ENCODE results near the gene SMPD3. TPM values are rescaled to one million over a fixed set of nuclear protein-coding genes. Genes with fewer than 3 reads are reported as not detected.

Gene SMPD3
- total RNA-seq, 2 donors from 2014 or later = 0.19 TPM; not detected in 1

- no peak overlapping the region for H3K27ac Mint-ChIP-seq
- no peak overlapping the region for H3K4me3 Mint-ChIP-seq
- H3K4me1 Mint-ChIP-seq (ENCODE audit: low read depth) = no peaks in the 10 kb centered on the region
- DNase-seq (no peak), ATAC-seq (replicated peaks in 1 of 2) (no peak)
- no peaks in the 10 kb centered on the region for H3K9me3 Mint-ChIP-seq
- H3K36me3 Mint-ChIP-seq (ENCODE audit: insufficient read depth in 2 of 2) = peaks cover 19 to 24% of the 10 kb centered on the region in 2 donors
- H3K27me3 Mint-ChIP-seq (ENCODE audit: low read depth) = no peaks in the 10 kb centered on the region
Observed at GRCh38 chr16:68339214-68339613, 109.1 kb downstream of the SMPD3 start.

DNA sequence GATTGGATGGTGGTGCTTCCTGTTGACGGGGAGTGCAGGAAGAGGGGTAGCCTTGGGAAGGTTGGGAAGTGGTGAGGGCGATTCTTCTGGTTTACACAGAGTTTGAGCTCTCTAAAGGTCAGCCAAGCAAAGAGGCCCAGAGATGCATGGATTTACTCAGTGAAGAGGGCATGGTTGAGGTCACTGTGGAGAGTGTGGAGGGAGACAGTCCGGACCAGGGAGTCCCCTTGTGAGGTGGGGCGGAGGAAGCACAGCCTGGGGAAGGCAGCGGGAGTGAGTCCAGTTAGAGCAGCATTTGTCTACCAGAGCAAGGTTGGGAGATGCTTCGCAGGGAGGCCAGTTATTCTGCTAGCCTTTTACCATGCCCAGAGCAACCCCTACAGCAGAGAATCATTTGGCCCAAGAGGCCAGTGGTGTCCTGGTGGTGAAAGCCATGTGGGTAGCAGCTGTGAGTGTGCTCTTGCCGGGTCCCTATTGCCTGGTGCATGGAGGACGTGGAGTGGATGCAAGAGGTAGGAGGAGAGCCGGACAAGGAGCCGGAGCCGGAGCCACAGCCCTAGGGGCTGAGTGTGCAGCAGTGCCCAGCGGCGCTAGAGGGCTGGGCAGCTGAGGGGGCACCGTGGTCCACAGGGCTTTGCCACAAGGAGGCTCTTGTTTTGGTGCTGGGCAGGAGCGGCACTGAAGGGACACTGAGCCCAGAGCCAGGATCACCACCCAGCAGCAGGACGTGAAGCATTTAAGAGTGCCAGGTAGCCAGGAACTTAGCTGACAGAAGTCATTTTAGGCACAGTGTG, 109.8 kb downstream of the SMPD3 start:
- Mint-ChIP-seq H3K27me3 (ENCODE audit: low read depth) (no peaks in the 10 kb centered on the region), H3K36me3 (ENCODE audit: insufficient read depth in 2 of 2) (peaks cover 20 to 25% of the 10 kb centered on the region in 2 donors), H3K9me3 (no peaks in the 10 kb centered on the region), H3K27ac (no peak overlapping the region), H3K4me1 (ENCODE audit: low read depth) (no peaks in the 10 kb centered on the region), H3K4me3 (no peak overlapping the region)
- DNase-seq = no peak
- no peak for ATAC-seq (replicated peaks in 1 of 2)

GRCh38 chr16:68335175-68335574, 113.1 kb downstream of the SMPD3 start:
- Mint-ChIP-seq H3K27ac (peak overlapping the region; percentile 31), H3K9me3 (no peaks in the 10 kb centered on the region), H3K4me1 (ENCODE audit: low read depth) (peaks cover 17% of the 10 kb centered on the region), H3K27me3 (ENCODE audit: low read depth) (no peaks in the 10 kb centered on the region), H3K4me3 (no peak overlapping the region), H3K36me3 (ENCODE audit: insufficient read depth in 2 of 2) (peaks cover 17 to 25% of the 10 kb centered on the region in 2 donors)
- DNase-seq (no peak), ATAC-seq (replicated peaks in 1 of 2) (no peak)

- DNase-seq (no peak), ATAC-seq (replicated peaks in 1 of 2) (peak in 1 of 2 donors; percentile 8)
- Mint-ChIP-seq H3K4me3 (peak overlapping the region in 1 of 2 donors; percentile 16), H3K9me3 (no peaks in the 10 kb centered on the region), H3K27ac (peak overlapping the region; percentile 25), H3K4me1 (ENCODE audit: low read depth) (peaks cover 30% of the 10 kb centered on the region), H3K27me3 (ENCODE audit: low read depth) (no peaks in the 10 kb centered on the region), H3K36me3 (ENCODE audit: insufficient read depth in 2 of 2) (peaks cover 9 to 24% of the 10 kb centered on the region in 2 donors)
Observed at GRCh38 chr16:68332411-68333121, 115.7 kb downstream of the SMPD3 start.

- DNase-seq (no peak), ATAC-seq (replicated peaks in 1 of 2) (no peak)
- H3K4me3 Mint-ChIP-seq = no peak overlapping the region
- H3K4me1 Mint-ChIP-seq (ENCODE audit: low read depth) = peaks cover 36% of the 10 kb centered on the region
- H3K36me3 Mint-ChIP-seq (ENCODE audit: insufficient read depth in 2 of 2) = peaks cover 8 to 22% of the 10 kb centered on the region in 2 donors
- H3K27ac Mint-ChIP-seq = peak overlapping the region; percentile 25
- no peaks in the 10 kb centered on the region for H3K9me3 Mint-ChIP-seq
- no peaks in the 10 kb centered on the region for H3K27me3 Mint-ChIP-seq (ENCODE audit: low read depth)
Observed at GRCh38 chr16:68331879-68332410, 116.4 kb downstream of the SMPD3 start.

DNA sequence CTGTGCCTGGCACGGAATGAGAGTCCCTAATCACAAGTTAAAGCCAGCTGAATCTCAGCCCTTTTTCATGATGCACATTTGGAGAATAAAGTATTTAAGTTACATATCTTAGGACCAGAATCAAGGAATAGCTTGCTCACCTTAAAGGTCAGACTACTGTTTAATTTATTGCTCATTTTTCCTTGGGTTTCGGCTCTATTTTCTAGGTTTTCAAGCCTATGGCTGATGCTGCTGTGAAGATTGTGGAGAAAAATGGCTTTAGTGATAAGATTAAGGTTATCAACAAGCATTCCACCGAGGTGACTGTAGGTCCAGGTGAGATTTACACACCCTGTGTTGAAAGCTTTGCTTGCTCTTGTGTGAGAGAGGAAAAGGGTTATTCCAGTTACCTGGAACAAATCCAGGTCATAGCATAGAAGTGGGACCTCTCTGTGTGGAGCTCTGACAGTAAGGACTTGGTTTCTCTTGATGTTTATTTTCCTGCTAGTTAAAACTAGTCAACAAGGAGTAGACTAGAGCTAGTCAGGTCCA, 119.4 kb downstream of the SMPD3 start:
- ATAC-seq (replicated peaks in 1 of 2) (no peak), DNase-seq (no peak)
- Mint-ChIP-seq H3K4me3 (no peak overlapping the region), H3K4me1 (ENCODE audit: low read depth) (peaks cover 39% of the 10 kb centered on the region), H3K9me3 (no peaks in the 10 kb centered on the region), H3K27ac (no peak overlapping the region), H3K36me3 (ENCODE audit: insufficient read depth in 2 of 2) (peaks cover 5 to 25% of the 10 kb centered on the region in 2 donors), H3K27me3 (ENCODE audit: low read depth) (no peaks in the 10 kb centered on the region)

GRCh38 chr16:68328151-68328859, 120.0 kb downstream of the SMPD3 start:
- ATAC-seq (replicated peaks in 1 of 2) (peak; percentile 98 to 99), DNase-seq (peak; percentile 81 to 83)
- Mint-ChIP-seq H3K27ac (no peak overlapping the region), H3K4me1 (ENCODE audit: low read depth) (peaks cover 39% of the 10 kb centered on the region), H3K4me3 (no peak overlapping the region), H3K9me3 (no peaks in the 10 kb centered on the region), H3K36me3 (ENCODE audit: insufficient read depth in 2 of 2) (peaks cover 5 to 29% of the 10 kb centered on the region in 2 donors), H3K27me3 (ENCODE audit: low read depth) (no peaks in the 10 kb centered on the region)

DNA sequence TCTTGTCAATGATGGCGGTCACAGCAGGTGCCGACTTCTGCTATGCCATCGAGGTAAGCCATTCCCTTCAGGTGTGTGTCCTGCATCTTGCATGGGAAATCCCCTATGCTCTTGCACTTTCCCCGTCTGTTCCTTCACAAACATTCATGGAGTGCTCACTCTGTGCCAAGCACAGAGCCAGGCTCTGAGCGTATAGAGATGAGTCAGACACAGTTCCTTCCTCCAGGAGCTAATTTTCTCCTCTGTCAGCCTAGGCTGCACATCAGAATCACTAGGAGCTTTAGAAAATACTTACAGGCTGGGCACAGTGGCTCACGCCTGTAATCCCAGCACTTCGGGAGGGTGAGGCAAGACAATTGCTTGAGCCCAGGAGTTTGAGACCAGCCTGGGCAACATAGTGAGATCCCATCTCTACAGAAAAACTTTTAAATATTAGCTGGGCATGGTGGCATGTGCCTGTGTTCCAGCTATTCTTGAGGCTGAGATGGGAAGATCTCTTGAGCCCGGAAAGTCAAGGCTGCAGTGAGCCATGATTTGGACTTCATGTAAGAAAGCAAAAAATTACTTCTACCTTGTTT, 123.4 kb downstream of the SMPD3 start:
- no peaks in the 10 kb centered on the region for H3K9me3 Mint-ChIP-seq
- ATAC-seq (replicated peaks in 1 of 2) (no peak), DNase-seq (no peak)
- H3K4me1 Mint-ChIP-seq (ENCODE audit: low read depth) = peaks cover 27% of the 10 kb centered on the region
- H3K27me3 Mint-ChIP-seq (ENCODE audit: low read depth) = no peaks in the 10 kb centered on the region
- no peak overlapping the region for H3K27ac Mint-ChIP-seq
- peaks cover 2 to 26% of the 10 kb centered on the region in 2 donors for H3K36me3 Mint-ChIP-seq (ENCODE audit: insufficient read depth in 2 of 2)
- no peak overlapping the region for H3K4me3 Mint-ChIP-seq

DNA sequence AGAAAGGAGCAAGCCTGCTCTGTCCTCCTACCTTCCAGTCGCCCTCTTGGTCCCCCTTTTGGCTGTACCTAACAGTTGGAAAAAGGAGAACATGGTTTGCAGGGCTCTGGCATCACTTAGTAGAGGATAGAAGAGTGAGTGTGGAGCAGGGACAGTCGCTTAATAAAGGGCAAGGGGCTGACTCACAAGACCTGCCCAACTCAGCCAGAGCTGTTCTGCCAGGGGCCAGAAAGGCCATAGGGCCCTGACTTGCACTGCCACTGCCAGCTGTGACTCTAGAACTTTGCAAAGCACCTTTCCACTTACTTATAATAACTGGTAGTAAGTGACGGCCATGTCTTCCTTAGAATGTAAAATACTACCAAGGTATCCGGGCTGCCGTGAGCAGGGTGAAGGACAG, 124.0 kb downstream of the SMPD3 start:
- no peak for ATAC-seq (replicated peaks in 1 of 2)
- no peaks in the 10 kb centered on the region for H3K9me3 Mint-ChIP-seq
- no peak overlapping the region for H3K4me3 Mint-ChIP-seq
- H3K36me3 Mint-ChIP-seq (ENCODE audit: insufficient read depth in 2 of 2) = peaks cover 2 to 28% of the 10 kb centered on the region in 2 donors
- DNase-seq = no peak
- no peak overlapping the region for H3K27ac Mint-ChIP-seq
- H3K4me1 Mint-ChIP-seq (ENCODE audit: low read depth) = peaks cover 33% of the 10 kb centered on the region
- H3K27me3 Mint-ChIP-seq (ENCODE audit: low read depth) = no peaks in the 10 kb centered on the region

GRCh38 chr16:68319185-68319908, 129.0 kb downstream of the SMPD3 start:
- Mint-ChIP-seq H3K27ac (peak overlapping the region; percentile 72), H3K4me1 (ENCODE audit: low read depth) (peaks cover 26% of the 10 kb centered on the region), H3K4me3 (peak overlapping the region; percentile 59 to 71), H3K36me3 (ENCODE audit: insufficient read depth in 2 of 2) (peaks cover 1 to 28% of the 10 kb centered on the region in 2 donors), H3K27me3 (ENCODE audit: low read depth) (no peaks in the 10 kb centered on the region), H3K9me3 (no peaks in the 10 kb centered on the region)
- ATAC-seq (replicated peaks in 1 of 2) (peak; percentile 100), DNase-seq (peak; percentile 77 to 79)

- DNase-seq (no peak), ATAC-seq (replicated peaks in 1 of 2) (no peak)
- Mint-ChIP-seq H3K27ac (no peak overlapping the region), H3K4me1 (ENCODE audit: low read depth) (peaks cover 39% of the 10 kb centered on the region), H3K9me3 (no peaks in the 10 kb centered on the region), H3K4me3 (peak overlapping the region; percentile 9 to 39), H3K36me3 (ENCODE audit: insufficient read depth in 2 of 2) (peaks cover 6 to 10% of the 10 kb centered on the region in 2 donors), H3K27me3 (ENCODE audit: low read depth) (no peaks in the 10 kb centered on the region)
Observed at GRCh38 chr16:68313116-68313515, 135.2 kb downstream of the SMPD3 start.

All from activated T-cell treated with anti-CD3 and anti-CD28 coated beads, Interleukin-2, amount 50 U/mL, for 72 hours (primary cell).